ENCODE data around the gene RHBDD1.

GRCh38 chr2:226909126-226909525 lies 73.3 kb downstream of the RHBDD1 start:
- TF ChIP-seq CTCF (conservative IDR thresholded peaks at IDR 0.05; ENCODE audit: low read length) (no peak), EZH2phosphoT487 (IDR thresholded peaks at IDR 0.05; ENCODE audit: borderline replicate concordance) (no peak)
